Activated T-cell treated with anti-CD3 and anti-CD28 coated beads, Interleukin-2, amount 50 U/mL, for 24 hours (primary cell): ENCODE measurements around the gene STAB2.

ENCODE experiments used
- DNase-seq: peaks from one replicate; pipeline ENCODE4 v3.0.0-alpha.2; 2020
- H3K27ac Mint-ChIP-seq: 2 replicates; pipeline ENCODE4 v1.8.0; 2020; ENCODE audit warnings: mild to moderate bottlenecking, mixed read lengths
- H3K27me3 Mint-ChIP-seq: 2 replicates; pipeline ENCODE4 v1.8.0; 2020; ENCODE audit warnings: mixed read lengths
- H3K36me3 Mint-ChIP-seq: 2 replicates; pipeline ENCODE4 v1.8.0; 2020; ENCODE audit warnings: low read depth, mixed read lengths
- H3K4me1 Mint-ChIP-seq: 2 replicates; pipeline ENCODE4 v1.8.0; 2020; ENCODE audit warnings: low read depth, mixed read lengths
- H3K4me3 Mint-ChIP-seq: 2 replicates; pipeline ENCODE4 v1.8.0; 2020; ENCODE audit warnings: mild to moderate bottlenecking, moderate library complexity, mixed read lengths
- H3K9me3 Mint-ChIP-seq: 2 replicates; pipeline ENCODE4 v1.8.0; 2020; ENCODE audit warnings: mixed read lengths

STAB2 gene

DNA sequence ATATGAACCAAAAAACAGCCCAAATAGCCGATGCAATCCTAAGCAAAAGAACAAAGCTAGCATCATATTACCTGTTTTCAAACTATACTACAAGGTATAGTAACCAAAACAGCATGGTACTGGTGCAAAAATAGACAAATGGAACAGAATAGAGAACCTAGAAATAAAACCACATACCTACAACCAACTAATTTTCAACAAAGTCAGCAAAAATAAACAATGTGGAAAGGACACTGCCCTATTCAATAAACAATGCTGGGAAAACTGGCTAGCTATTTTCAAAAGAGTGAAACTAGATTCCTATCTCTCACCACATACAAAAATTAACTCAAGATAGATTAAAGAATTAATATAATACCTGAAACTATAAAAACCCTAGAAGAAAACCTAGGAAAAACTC lies 17.8 kb upstream of the STAB2 start:
- no peak overlapping the region for H3K4me3 Mint-ChIP-seq
- H3K36me3 Mint-ChIP-seq = no peaks in the 10 kb centered on the region
- no peak for DNase-seq
- H3K27ac Mint-ChIP-seq = no peak overlapping the region
- H3K27me3 Mint-ChIP-seq = peaks cover 72% of the 10 kb centered on the region
- peaks cover 17% of the 10 kb centered on the region for H3K9me3 Mint-ChIP-seq
- no peaks in the 10 kb centered on the region for H3K4me1 Mint-ChIP-seq

- Mint-ChIP-seq H3K27ac (no peak overlapping the region), H3K9me3 (peaks cover 3% of the 10 kb centered on the region), H3K27me3 (peaks cover 85% of the 10 kb centered on the region), H3K4me3 (no peak overlapping the region), H3K4me1 (peaks cover 6% of the 10 kb centered on the region), H3K36me3 (no peaks in the 10 kb centered on the region)
- no peak for DNase-seq
Measured at GRCh38 chr12:103571286-103571685, 15.8 kb upstream of the STAB2 start.

DNA sequence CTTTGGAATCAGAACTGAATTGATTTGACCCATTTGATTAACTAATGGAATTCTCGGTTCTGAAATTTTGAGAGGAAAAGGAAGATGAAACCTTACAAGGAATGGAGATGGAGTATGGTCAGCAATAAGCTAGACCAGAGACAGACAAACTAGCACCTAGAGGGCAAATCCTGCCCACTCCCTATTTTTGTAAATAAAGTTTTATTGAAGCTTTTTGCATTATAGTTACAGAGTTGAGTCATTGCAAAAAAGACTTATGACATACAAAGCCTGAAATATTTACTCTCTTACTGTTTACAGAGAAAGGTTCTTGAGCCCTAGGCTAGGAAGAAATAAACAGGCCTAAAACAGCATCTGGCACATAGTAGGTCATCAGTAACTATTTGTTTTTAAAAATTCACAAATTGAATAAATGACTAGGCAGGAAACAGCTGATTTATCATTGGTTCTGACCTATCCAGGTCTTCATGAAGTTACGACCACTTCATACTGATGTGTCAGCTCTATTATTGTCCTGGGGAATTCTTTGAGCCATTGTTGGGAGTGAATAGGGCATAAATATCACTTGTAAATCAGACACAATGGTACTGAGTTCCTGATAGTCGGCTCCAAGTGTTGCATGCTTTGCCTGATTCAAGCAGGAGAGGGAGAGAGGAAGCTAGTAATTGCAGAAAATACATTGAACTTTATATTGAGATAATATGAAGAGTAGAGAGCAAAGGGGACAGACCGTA lies 14.6 kb upstream of the STAB2 start:
- no peak for DNase-seq
- Mint-ChIP-seq H3K36me3 (no peaks in the 10 kb centered on the region), H3K4me1 (peaks cover 6% of the 10 kb centered on the region), H3K4me3 (no peak overlapping the region), H3K27ac (no peak overlapping the region), H3K27me3 (peaks cover 88% of the 10 kb centered on the region), H3K9me3 (no peaks in the 10 kb centered on the region)

DNA sequence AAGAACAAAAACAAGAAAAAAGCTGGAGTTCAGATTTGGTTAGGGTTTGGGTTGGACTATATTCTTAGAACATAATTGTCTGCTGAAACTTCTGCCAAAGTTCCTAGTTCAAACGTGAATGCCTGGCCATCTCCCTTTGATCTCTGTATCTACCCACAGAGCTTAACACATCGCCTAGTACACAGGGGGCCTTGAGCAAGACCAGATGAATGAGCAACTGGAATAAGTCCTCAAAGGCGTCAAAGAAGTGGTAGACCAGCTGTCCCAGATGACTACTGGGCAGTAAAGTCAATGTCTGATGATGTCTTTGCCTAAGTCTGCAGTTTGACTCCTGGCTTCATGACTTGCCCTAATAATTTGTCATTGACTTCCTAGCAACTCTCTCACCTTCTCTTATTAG lies 13.9 kb upstream of the STAB2 start:
- peaks cover 6% of the 10 kb centered on the region for H3K4me1 Mint-ChIP-seq
- peaks cover 83% of the 10 kb centered on the region for H3K27me3 Mint-ChIP-seq
- no peaks in the 10 kb centered on the region for H3K9me3 Mint-ChIP-seq
- H3K4me3 Mint-ChIP-seq = no peak overlapping the region
- no peak for DNase-seq
- no peaks in the 10 kb centered on the region for H3K36me3 Mint-ChIP-seq
- no peak overlapping the region for H3K27ac Mint-ChIP-seq

DNA sequence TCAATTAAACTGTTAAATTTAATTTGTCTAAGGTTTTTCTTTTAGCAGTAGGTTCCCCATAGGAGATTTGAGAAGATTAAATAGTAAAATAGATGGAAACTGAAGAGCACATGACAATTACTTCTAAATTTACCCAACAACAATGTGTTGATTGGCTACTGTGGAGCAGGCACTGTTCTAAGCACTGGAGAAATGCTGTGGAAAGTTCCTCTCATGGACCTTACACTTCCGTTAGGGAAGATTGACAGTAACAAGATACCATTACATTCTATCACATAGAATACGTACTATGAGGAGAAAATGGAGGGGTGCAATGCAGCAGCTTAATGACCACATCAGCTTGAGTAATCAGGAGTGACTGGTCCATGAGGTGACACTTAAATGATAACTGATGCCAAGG lies 8.1 kb upstream of the STAB2 start:
- DNase-seq = no peak
- Mint-ChIP-seq H3K36me3 (no peaks in the 10 kb centered on the region), H3K27ac (no peak overlapping the region), H3K4me1 (peaks cover 6% of the 10 kb centered on the region), H3K27me3 (peaks cover 41% of the 10 kb centered on the region), H3K9me3 (no peaks in the 10 kb centered on the region), H3K4me3 (no peak overlapping the region)

- H3K27ac Mint-ChIP-seq = no peak overlapping the region
Measured at GRCh38 chr12:103580026-103580425, 7.0 kb upstream of the STAB2 start.

DNA sequence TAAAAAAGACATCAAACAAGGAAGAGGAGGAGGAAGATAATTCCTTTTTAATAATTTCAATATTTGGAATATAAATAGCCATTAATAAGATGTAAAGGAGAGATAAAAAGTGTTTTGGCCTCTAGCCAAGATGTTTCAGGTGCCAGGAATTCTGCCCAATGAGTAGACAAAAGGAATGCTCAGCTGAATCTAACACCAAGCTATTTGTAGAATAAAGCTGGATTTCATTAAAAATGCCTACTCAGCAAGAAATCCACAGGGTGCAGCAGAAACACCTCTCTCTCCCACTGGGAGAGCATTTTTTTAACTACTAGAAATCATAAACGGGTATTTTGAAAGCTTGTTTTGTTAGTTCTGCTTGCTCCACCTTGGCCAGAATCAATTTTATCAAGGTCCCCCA lies 4.1 kb upstream of the STAB2 start:
- no peaks in the 10 kb centered on the region for H3K4me1 Mint-ChIP-seq
- H3K36me3 Mint-ChIP-seq = no peaks in the 10 kb centered on the region
- no peak overlapping the region for H3K27ac Mint-ChIP-seq
- DNase-seq = no peak
- no peak overlapping the region for H3K4me3 Mint-ChIP-seq
- H3K9me3 Mint-ChIP-seq = no peaks in the 10 kb centered on the region
- H3K27me3 Mint-ChIP-seq = peaks cover 20% of the 10 kb centered on the region

More at GRCh38 chr12:103580026-103580425, 7.0 kb upstream of the STAB2 start:
- no peak for DNase-seq
- H3K4me1 Mint-ChIP-seq = peaks cover 6% of the 10 kb centered on the region
- H3K27me3 Mint-ChIP-seq = peaks cover 36% of the 10 kb centered on the region
- H3K9me3 Mint-ChIP-seq = no peaks in the 10 kb centered on the region
- H3K4me3 Mint-ChIP-seq = no peak overlapping the region
- H3K36me3 Mint-ChIP-seq = no peaks in the 10 kb centered on the region

- no peak for DNase-seq
- H3K27ac Mint-ChIP-seq = no peak overlapping the region
- H3K9me3 Mint-ChIP-seq = no peaks in the 10 kb centered on the region
- H3K4me1 Mint-ChIP-seq = no peaks in the 10 kb centered on the region
- H3K36me3 Mint-ChIP-seq = no peaks in the 10 kb centered on the region
- no peak overlapping the region for H3K4me3 Mint-ChIP-seq
- peaks cover 16% of the 10 kb centered on the region for H3K27me3 Mint-ChIP-seq
Measured at GRCh38 chr12:103586132-103586531, 941 bp upstream of the STAB2 start.

DNA sequence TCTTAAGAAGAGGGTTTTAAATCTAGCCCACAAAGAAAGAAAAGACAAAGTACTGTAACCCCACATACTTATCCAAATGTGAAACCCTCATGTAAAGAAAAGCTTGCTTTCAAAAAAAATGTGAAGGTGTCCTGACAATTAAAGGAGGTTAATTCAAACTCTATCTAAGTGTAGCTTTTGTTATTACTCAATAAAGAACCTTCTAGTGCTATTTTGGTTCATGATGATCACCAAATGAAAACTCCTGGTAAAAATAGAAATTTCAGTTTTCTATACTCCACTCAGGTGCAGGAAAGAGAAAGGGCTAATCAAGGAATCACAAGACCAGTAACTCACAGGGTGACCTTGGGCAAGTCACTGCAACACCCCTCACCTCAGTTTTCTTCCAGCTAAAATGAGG lies 1.6 kb downstream of the STAB2 start:
- no peaks in the 10 kb centered on the region for H3K36me3 Mint-ChIP-seq
- no peak overlapping the region for H3K27ac Mint-ChIP-seq
- H3K9me3 Mint-ChIP-seq = no peaks in the 10 kb centered on the region
- no peaks in the 10 kb centered on the region for H3K4me1 Mint-ChIP-seq
- no peak overlapping the region for H3K4me3 Mint-ChIP-seq
- peaks cover 17% of the 10 kb centered on the region for H3K27me3 Mint-ChIP-seq
- no peak for DNase-seq

GRCh38 chr12:103589517-103589916 lies 2.4 kb downstream of the STAB2 start:
- no peak for DNase-seq
- Mint-ChIP-seq H3K4me3 (no peak overlapping the region), H3K36me3 (no peaks in the 10 kb centered on the region), H3K4me1 (no peaks in the 10 kb centered on the region), H3K9me3 (no peaks in the 10 kb centered on the region), H3K27ac (no peak overlapping the region), H3K27me3 (peaks cover 11% of the 10 kb centered on the region)

- H3K4me3 Mint-ChIP-seq = no peak overlapping the region
- no peaks in the 10 kb centered on the region for H3K36me3 Mint-ChIP-seq
- DNase-seq = no peak
- no peak overlapping the region for H3K27ac Mint-ChIP-seq
- no peaks in the 10 kb centered on the region for H3K4me1 Mint-ChIP-seq
- peaks cover 10% of the 10 kb centered on the region for H3K27me3 Mint-ChIP-seq
- no peaks in the 10 kb centered on the region for H3K9me3 Mint-ChIP-seq
Measured at GRCh38 chr12:103590271-103590670, 3.2 kb downstream of the STAB2 start.

DNA sequence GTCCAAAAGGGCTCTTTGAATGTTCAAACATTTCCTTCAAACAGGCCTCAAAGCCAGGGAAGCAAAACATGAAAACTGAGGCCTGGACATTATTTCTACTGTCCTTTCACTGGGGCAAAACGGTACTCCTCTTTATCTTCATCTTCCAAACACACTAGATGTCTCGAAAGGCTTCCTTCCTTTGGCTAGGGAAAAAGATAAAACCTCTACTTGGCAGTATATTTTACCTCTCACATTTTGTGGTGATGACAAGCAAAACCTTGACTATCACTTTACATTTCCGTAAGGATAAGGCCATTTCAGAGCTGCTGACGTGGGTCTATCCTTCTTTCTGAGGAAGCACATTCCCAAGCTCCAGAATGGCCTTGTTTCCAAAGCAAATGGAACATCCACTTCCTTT lies 9.9 kb downstream of the STAB2 start:
- H3K36me3 Mint-ChIP-seq = no peaks in the 10 kb centered on the region
- no peak for DNase-seq
- no peak overlapping the region for H3K4me3 Mint-ChIP-seq
- no peak overlapping the region for H3K27ac Mint-ChIP-seq
- no peaks in the 10 kb centered on the region for H3K9me3 Mint-ChIP-seq
- no peaks in the 10 kb centered on the region for H3K4me1 Mint-ChIP-seq
- peaks cover 10% of the 10 kb centered on the region for H3K27me3 Mint-ChIP-seq

GRCh38 chr12:103599274-103599673 lies 12.2 kb downstream of the STAB2 start:
- Mint-ChIP-seq H3K27ac (no peak overlapping the region), H3K36me3 (no peaks in the 10 kb centered on the region)

GRCh38 chr12:103600967-103601728 lies 14.1 kb downstream of the STAB2 start:
- Mint-ChIP-seq H3K4me1 (no peaks in the 10 kb centered on the region), H3K27me3 (peaks cover under 1% of the 10 kb centered on the region), H3K36me3 (no peaks in the 10 kb centered on the region), H3K9me3 (peaks cover 2% of the 10 kb centered on the region), H3K27ac (no peak overlapping the region), H3K4me3 (no peak overlapping the region)
- no peak for DNase-seq

More at GRCh38 chr12:103599274-103599673, 12.2 kb downstream of the STAB2 start:
- Mint-ChIP-seq H3K4me3 (no peak overlapping the region), H3K4me1 (no peaks in the 10 kb centered on the region), H3K9me3 (no peaks in the 10 kb centered on the region), H3K27me3 (peaks cover 3% of the 10 kb centered on the region)
- no peak for DNase-seq

GRCh38 chr12:103620395-103620794 lies 33.3 kb downstream of the STAB2 start:
- no peaks in the 10 kb centered on the region for H3K4me1 Mint-ChIP-seq
- no peak overlapping the region for H3K27ac Mint-ChIP-seq
- H3K27me3 Mint-ChIP-seq = peaks cover 10% of the 10 kb centered on the region
- no peak for DNase-seq
- H3K4me3 Mint-ChIP-seq = no peak overlapping the region
- H3K36me3 Mint-ChIP-seq = no peaks in the 10 kb centered on the region
- no peaks in the 10 kb centered on the region for H3K9me3 Mint-ChIP-seq
